SK-N-MC (cell line): ENCODE data around the gene CRYGA.

Experiments used
- EZH2 ChIP-seq: fragments of 200-600 bp; sonication (generic); IDR thresholded peaks from one replicate; pipeline ENCODE4 v1.6.1; 2017; ENCODE audit warnings: antibody characterized with exemption
- FOXP2 ChIP-seq: optimal IDR thresholded peaks from 2 replicates; pipeline ENCODE3; 2011; ENCODE audit warnings: mild to moderate bottlenecking, moderate library complexity; ENCODE audit not compliant: insufficient read depth; ENCODE audit errors: extremely low read length, control extremely low read depth
- POLR2AphosphoS5 ChIP-seq: IDR thresholded peaks from 2 replicates; pipeline ENCODE4 v1.6.1; 2012; ENCODE audit warnings: mild to moderate bottlenecking, low read depth, low read length, borderline replicate concordance

DNA sequence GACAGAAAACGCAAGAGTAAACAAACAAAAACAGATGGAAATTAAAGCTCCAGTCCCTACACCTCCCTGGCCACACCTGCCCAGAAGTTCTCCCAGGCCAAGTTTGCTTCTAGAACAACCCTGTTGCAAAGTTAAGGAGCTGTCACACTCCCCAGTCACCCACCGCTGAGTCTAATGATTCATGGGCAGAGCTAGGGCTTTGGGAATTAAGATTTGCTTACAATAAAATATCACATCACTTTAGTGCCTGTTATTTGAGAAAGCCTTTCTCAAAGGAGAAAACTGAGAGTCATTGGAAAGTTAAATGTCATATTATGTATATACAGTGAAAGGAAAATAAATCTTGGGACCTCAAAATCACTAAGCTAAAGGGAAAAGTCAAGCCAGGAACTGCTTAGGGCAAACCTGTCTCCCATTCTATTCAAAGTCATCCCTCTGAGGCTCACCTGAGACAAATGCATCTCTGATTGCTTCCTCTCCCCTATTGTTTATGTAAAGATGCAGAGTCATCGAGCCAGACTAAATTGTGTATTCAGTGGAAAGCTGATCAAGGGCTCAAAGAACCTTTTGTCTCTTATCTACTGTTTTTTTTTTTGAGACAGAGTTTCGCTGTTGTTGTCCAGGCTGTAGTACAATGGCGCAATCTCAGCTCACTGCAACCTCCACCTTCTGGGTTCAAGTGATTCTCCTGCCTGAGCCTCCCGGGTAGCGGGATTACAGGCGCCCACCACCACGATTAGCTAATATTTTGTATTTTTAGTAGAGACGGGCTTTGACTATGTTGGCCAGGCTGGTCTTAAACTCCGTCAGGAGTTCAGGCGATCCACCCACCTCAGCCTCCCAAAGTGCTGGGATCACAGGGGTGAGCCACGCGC, 20.2 kb downstream of the CRYGA start:
- TF ChIP-seq POLR2AphosphoS5 (no peak), EZH2 (no peak), FOXP2 (no peak)
